HG03135 (cell line): ENCODE measurements around the gene KCTD21.
"Not testable (repeated sequence)": the region's sequence is repeated elsewhere in the genome, so short reads cannot be mapped to it uniquely, and the experiment has no call there.

ENCODE experiments used
- ATAC-seq: cut with Tn5 transposase; IDR thresholded peaks from one replicate; pipeline ENCODE4 v1.9.1; 2021; ENCODE audit warnings: mild to moderate bottlenecking, moderate library complexity; ENCODE audit not compliant: unreplicated experiment

KCTD21 gene, protein sequence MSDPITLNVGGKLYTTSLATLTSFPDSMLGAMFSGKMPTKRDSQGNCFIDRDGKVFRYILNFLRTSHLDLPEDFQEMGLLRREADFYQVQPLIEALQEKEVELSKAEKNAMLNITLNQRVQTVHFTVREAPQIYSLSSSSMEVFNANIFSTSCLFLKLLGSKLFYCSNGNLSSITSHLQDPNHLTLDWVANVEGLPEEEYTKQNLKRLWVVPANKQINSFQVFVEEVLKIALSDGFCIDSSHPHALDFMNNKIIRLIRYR

DNA sequence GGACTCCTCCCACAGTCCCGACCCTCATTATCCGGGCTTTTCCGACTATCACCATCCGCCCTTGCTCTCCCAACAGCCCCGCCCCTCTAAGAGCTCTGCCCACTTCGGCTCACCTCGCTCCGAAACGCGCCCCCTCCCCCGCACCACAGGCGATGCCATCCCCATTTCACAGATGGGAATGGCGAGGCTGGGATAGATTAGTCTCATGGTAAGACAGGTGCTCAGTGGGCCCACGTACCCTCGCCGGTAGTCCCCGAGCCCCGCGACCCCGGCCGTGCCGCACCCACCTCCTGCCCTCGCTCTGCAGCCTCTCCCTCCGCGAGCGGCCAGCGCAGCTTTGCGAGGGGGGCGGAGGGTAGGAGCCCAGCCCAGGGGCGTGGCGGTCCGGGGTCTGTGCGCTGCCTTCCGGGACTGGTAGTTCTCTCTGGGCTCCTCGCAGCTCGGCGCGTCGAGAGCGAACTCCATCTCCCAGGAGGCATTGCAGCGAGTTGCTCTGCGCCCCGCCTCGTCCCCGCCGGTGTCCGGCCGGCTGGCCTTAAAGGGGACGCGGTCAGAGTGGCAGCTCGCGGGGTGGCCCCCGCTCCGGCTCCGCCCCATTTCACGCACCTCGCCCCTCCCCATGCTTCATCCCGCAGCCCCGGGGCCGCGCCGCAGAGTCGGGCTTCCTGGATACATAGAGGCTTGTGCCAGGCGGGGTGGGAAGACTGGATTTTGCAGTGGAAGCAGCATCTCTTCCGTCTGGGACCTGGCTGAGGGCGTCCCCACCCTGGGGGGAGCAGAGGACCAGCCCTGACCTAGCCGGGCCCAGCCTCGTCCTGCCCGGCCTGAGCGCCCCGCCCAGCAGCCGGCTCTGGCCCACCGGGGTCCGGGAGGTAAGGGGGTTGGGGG lies at the start of gene KCTD21, which contains the start of gene USP35:
KCTD21 (minus strand) TSS at position 341 of the 888 bp plus-strand sequence. CDS start 14,072 bp downstream, outside the sequence.
USP35 (plus strand) TSS at position 634 of the 888 bp plus-strand sequence. CDS start 7,327 bp downstream, outside the sequence.
- ATAC-seq = peak; percentile 97

DNA sequence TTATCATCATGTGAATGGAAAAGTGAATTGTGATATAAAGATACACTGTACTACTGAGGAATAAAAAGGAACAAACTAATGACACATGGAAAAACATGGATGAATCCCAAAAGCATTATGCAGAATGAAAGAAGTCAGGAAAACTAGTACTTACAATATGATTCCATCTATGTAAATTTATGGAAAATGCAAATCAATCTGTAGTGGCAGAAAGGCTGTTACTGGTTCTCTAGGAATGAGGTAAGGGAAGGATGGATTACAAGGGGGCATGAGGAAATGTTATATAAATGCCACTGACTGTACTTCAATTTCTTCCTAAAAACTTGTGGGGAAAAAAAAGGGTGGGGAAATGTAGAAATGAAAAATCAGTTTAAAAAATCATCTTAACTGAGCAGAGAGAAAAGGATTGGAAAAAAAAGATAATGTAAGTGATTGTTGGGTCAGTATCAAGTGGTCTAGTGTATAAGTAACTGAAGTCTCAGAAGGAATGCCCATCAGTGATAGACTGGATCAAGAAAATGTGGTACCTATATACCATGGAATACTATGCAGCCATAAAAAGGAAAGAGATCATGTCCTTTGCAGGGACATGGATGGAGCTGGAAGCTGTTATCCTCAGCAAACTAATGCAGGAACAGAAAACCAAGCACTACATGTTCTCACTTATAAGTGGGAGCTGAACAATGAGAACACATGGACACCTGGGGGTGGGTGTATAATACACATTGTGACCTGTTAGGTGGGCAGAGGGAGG lies 49.0 kb upstream of the KCTD21 start:
- ATAC-seq = no peak

DNA sequence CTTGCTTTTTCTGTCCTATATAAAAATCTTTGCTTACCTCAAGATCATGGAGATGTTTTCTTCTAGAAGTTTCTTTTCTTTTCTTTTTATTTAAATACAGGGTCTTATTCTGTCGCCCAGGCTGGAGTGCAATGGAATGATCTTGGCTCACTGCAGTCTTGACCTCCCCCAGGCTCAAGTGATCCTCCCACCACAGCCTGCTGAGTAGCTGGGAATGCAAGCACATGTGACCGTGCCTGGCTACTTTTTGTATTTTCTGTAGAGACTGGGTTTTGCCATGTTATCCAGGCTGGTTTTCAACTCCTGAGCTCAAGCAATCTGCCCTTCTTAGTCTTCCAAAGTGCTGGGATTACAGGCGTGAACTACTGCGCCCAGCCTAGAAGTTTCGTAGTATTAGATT lies 45.6 kb upstream of the KCTD21 start:
- no peak for ATAC-seq

DNA sequence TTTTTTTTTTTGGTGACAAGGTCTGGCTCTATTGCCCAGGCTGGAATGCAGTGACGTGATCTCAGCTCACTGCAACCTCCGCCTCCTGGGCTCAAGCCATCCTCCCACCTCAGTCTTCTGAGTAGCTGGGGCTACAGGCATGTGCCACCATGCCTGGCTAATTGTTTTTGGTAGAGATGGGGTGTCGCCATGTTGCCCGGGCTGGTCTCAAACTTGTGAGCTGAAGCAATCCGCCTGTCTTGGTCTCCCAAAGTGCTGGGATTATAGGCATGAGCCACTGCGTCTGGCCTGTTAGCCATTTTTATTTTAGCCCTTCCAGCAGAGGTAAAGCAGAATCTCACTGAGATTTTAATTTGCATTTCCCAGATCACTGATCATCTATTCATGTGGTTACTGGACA lies 44.6 kb upstream of the KCTD21 start:
- ATAC-seq = not testable (repeated sequence)

DNA sequence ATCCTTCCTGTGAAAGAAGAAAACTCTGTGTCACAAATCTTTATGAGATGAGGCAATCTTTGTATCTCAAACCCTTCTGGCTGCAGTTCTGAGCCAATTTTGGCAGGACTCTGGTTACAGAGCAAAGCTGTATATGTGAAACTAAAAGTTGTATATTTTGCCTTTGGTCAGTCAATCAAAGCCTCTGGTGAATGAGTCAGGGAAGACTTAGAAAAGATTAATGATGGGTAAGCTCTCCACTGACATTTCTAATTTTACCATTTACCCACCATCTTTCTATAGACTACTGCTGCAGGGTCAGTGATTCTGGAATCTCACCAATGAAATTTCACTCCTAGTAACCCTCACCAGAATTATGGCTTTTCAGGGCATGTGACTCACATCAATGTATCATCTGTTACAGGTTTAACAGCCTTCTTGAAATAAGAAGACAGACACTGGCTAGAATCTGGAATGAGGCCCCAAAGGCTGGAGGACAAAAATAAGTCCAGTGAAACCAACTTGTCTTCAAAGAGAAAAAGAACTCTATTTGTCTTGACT lies 43.6 kb upstream of the KCTD21 start:
- ATAC-seq = no peak

DNA sequence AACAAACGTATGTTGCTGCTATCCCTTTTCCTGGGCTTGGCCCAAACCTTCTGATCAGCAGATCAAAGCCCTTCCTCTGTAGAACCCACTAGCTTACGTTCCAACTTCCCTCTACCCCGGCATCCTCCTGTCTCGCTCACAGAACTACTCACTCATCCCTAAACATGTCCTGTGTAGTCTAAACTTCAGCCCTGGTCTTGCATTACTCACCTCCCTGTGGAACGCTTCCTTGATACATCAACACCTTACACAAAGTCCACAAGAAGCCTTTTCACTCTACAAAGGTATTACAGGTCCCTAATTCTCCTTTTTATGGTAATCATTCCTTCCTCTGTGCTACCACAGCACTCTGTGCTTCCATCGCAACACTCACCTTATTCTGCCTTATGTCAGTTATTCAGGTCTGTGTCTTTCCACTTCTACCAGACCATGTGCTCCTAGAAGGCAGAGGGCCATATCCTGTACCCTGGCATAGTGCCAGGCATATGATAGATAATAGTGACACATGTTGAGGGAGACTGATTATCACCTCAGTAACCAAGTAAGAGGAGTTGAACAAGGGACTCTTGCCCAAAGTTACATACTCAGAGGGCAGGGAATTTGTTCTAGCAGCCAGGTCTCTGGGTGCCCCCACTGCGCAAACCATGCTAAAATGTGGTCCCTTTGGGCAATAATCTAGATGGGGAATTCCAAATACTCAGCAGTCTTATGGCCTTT lies 41.9 kb upstream of the KCTD21 start:
- no peak for ATAC-seq

DNA sequence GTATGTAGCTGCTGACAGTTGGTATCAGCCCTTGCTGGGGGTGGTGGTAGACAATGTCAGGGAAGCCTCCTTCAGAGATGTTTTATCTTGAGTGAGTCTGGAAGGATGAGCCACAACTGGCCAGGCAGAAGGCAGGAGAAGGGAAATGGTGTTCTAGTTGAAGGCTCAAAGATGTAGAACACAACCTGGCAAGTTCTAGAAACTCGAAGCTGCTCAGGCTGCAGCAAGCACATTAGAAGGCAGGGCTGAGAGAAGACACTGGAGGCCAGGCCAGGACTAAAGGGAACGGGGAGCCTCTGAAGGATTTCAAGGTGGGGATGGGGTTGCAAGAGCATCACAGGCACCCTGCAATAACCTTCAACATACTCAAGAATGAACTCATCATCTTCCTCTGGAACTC lies 40.7 kb upstream of the KCTD21 start:
- ATAC-seq = no peak

DNA sequence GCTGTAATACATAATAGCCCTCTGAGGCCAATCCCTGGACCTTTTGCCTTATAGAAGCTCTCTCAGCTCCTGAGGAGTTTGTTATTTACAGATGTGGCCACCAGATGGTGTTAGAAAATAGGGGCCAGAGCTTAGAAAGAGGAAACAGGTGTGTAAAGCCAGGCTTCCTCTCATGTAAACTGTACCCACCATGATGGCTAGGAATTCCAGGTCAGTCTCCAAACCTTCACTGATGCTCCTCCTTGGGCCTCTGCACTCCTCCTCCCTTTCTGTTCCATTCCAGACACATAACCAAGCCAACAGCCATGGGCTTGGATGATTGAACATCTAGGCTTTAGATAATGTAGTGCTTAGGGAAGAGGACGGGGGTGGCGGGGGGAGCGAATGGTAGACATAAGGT lies 40.0 kb upstream of the KCTD21 start:
- ATAC-seq = peak; percentile 48

DNA sequence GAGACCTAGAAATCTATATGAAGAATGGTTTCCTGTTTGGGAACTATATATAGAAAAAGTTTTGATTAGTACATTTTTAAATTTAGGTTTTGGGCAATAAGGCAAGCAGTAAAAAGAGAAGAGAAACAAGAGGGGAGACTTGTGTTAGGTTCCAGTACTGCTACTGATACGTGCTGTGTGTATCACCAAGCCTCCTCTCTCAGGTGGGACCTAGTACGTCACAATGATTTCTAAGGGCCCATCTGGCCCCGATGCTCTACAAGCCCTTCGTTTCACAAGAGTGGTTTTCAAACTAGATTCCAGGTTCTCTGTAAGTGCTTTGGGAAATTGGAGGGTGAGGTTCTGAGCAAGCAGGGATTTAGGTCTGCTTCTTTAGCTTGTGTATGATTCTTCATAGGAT lies 39.5 kb upstream of the KCTD21 start:
- ATAC-seq = no peak

DNA sequence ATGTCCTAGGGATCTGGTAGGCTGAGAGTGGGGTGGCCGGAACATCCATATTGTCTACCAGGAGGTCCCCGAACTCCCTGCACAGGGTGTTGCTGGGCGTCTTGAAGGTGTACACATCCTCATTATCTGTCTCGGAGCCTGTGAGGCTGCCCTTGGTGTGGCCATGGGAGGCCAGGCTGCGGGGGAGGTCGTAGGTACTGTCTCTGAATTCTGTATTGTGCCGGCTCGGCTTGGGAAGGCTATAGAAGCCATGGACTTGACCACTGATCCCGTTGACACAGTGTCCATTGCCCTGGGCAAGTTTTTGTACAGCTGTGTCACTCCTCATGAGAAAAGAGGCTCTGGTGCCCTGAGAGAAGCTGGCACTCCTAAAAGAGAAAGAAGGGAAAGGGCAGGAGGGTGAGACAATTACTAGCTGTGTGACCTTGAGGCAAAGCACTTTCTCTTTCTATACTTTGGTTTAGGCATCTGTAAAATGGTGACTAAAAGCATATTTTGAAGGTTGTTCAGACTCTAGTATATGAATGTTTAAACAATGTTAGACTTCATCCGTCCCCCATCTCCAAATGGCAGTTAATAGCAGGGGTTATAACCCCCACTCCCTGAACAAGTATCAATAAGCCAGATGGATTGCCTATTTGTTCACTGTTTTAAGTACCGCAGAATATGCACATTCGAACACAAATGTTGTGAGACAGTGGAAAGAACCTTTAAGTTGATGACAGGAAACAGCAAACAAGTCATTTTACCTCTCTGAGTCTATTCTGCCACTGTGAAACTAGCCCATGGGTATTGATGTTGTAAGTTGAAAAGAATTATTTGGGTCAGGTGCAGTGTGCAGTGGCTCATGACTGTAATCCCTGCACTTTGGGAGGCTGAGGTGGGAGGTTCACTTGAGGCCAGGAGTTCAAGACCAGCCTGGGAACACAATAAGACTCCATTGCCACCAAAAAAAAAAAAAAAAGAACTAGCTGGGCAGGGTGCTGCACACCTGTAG lies 38.6 kb upstream of the KCTD21 start:
- no peak for ATAC-seq

DNA sequence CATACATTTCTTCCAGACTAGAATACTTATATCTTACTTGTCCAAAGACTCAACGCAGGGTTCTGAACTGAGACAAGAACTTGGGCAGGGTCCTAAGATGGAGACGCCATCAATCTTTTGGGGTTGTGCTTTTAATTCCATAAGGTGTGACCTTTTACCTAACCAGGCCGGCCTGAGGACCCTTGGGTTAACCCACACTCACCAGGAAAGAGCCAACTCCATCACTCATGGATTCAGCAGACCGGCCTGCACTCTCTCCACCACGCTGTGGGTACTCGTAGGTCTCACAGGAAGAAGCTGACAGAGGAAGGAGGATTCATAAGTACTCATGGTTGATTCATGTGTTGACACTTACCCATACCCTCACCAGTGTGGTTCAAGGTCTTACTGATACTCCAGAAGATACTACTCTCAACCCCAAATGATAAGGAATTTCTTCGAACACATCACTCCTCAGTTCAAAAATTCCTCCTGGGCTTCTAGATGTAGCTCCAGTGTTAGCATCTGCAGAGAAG lies 36.5 kb upstream of the KCTD21 start:
- ATAC-seq = no peak

DNA sequence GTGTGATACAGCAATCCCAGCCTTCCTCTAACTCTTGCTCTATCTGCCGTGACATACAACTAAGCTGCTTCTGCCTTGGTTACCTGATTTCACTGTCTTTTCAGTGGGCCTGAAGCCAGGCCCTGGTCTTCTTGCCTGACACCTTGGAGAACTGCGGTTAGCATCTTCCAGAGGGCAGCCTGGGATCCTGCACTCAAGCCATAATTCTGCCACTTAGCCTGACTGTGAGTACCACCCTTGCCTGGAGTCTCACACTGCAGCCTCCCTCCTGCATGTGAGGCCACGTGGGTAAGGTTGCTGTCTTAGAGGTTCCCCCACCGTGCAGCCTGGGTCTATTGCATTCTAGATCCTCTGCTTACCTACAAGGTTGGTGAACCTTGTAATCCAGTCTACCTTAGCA lies 36.1 kb upstream of the KCTD21 start:
- ATAC-seq = no peak

DNA sequence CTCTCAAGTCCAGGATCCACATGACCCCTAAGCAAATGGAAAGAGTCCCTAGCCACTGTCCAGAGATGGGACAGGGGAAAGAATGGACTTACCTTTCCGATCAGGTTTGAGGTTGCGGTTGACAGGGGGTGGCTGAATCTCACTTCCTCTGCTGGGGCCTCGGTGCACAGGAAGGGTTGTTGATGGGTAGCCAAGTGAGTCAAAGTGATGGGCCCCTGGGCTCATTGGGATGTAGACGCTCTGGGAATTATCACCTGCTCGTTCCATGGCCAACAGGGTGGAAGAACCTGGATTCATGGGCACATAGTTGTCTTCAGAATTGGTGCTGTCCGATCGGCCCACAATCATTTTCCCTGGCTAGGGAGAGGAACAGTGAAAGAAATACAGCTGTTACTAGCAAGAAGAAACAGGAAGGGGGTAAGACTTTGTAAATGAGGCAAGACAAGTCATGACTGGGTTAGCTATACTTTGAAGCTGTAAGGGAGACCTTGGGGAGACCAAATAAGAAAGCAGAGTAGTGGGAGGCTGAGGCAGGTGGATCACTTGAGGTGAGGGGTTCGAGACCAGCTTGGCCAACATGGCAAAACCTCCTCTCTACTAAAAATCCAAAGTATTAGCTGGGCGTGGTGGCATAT lies 35.0 kb upstream of the KCTD21 start:
- ATAC-seq = peak; percentile 82

DNA sequence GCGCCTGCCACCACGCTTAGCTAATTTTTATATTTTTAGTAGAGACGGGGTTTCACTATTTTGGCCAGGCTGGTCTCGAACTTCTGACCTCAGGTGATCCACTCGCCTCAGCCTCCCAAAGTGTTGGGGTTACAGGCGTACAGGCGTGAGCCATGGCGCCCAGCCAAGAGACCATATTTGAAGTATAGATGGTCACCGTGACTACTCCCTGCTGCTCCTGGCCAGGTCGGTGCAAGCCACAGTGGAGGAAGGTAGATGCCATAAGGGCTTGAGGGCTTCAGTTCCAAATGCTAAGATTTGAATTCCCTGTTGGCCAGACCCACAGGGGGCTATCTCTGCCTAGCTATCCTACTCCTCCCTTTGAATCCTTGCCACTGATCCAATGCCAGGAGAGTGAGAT lies 34.3 kb upstream of the KCTD21 start:
- ATAC-seq = not testable (repeated sequence)

DNA sequence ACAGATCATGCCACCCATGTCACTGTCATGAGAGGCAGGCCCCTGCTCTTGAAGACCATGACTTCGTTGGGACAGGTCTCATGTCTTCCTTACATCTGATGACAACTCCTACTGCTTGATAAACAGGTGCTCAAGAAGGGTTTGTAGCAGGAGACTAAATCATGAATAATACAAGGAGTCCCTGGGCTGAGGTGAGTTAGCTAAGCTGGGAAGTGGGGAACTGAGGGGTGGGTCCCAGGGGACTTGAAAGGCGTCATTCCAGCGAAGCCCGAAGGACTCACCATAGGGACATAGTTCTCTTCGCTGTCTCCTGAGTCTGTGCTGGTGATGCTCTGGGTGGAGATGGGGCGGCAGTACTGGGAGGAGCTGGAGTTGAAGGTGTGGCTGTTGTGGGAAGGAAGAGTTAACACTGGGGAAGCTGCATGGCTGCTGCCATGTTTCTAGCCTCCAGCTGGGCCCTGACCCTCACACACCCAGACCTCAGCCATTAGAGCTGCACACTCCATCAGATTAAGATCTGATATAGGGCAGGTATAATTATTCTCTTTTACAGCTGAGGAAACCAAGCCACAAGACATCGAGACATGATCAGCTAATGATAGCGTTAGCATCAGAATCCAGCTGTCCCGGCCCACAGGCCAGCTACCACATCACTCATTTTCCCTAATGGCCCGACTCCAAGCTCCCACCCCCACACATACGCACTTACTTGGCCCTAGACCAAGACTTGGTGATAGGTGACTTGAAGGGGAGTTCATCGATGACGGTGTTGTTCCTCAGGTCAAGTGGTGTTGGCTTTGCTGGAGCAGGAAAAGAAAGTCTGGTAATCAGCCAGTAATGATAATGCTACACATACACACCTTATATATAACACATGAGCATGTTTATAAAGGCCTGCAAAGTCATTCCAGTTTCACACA lies 33.2 kb upstream of the KCTD21 start:
- no peak for ATAC-seq

DNA sequence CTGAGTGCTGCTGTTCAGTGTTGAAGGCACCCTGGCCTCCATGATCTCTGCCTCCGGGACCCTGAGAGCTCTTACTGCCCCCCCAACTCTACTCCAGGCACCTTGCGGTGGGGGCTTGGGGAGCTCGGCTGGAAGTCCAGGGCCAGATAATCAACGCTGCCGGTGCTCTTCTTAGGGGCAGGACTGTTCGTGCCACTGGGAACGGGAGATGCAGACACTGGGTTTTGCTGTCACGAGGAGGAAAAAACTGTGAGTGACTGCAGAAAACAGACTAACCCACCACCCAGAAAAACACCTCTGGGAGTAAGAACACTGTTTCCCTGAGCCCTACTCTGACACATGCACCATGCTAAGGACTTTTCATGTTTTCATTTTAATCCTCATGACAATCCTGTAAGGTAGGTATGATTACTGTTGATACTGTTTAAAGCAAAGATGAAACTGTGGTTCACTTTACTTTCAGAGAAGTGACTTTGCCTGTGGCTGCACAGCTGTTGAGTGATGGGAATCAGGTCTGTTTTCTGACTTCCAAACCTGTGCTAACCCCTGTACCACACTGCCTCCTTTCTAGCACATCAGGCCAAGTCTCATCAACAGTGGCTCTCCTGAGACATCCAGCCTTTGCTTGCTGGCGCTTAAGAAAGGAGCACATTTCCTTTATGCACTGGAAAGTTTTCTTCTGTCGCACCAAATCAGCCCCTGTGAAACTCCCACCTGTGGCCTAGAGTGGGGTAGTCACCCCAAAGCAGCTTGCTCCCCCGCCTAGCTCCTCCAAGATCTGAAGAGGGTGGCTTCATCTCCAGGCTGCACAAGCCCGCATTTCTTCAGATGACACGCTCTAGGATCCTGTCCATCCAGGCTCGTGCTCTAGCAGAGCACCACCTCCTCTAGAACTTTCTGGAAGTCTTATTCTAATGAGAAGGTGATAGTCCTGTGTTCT lies 32.1 kb upstream of the KCTD21 start:
- no peak for ATAC-seq
